ENCODE measurements around the gene FXYD7. TPM values are rescaled to one million over a fixed set of nuclear protein-coding genes. Genes with fewer than 3 reads are reported as not detected.

Gene FXYD7
- total RNA-seq, 2 donors from 2014 or later, result 1.1 TPM; not detected in 1

GRCh38 chr19:35162471-35163326 lies 19.6 kb downstream of the FXYD7 start:
- H3K4me3 Mint-ChIP-seq, result no peak overlapping the region
- 85 to 90% methylated on average over 4 to 5 of the region's 6 CpGs for WGBS, 2 experiments (ENCODE audit: insufficient coverage in 1 of 2, insufficient read length in 1 of 2)
- peaks cover 63% of the 10 kb centered on the region for H3K36me3 Mint-ChIP-seq (ENCODE audit: low read depth)
- Histone ChIP-seq H3K9ac (ENCODE audit: extremely low read depth, low read length, poor library complexity, severe bottlenecking) (no peak overlapping the region), H3K27ac (ENCODE audit: low read depth, low read length) (no peak overlapping the region), H3K4me3 (ENCODE audit: low read length) (no peak overlapping the region), H3K9me3 (ENCODE audit: control insufficient read depth, low read length) (peaks cover 27% of the 10 kb centered on the region), H3K27me3 (ENCODE audit: control insufficient read depth, insufficient read depth, low read length, poor library complexity, severe bottlenecking) (no peaks in the 10 kb centered on the region), H3K36me3 (ENCODE audit: control insufficient read depth, insufficient read depth, low read length) (no peaks in the 10 kb centered on the region), H3K4me1 (ENCODE audit: control insufficient read depth, insufficient read depth, low read length) (no peaks in the 10 kb centered on the region)
- TF ChIP-seq, protein P1, sequence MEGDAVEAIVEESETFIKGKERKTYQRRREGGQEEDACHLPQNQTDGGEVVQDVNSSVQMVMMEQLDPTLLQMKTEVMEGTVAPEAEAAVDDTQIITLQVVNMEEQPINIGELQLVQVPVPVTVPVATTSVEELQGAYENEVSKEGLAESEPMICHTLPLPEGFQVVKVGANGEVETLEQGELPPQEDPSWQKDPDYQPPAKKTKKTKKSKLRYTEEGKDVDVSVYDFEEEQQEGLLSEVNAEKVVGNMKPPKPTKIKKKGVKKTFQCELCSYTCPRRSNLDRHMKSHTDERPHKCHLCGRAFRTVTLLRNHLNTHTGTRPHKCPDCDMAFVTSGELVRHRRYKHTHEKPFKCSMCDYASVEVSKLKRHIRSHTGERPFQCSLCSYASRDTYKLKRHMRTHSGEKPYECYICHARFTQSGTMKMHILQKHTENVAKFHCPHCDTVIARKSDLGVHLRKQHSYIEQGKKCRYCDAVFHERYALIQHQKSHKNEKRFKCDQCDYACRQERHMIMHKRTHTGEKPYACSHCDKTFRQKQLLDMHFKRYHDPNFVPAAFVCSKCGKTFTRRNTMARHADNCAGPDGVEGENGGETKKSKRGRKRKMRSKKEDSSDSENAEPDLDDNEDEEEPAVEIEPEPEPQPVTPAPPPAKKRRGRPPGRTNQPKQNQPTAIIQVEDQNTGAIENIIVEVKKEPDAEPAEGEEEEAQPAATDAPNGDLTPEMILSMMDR (conservative IDR thresholded peaks at IDR 0.05), result no peak
- no peak overlapping the region for H3K27ac Mint-ChIP-seq
- H3K4me1 Mint-ChIP-seq, result no peaks in the 10 kb centered on the region
- peaks cover 23% of the 10 kb centered on the region for H3K9me3 Mint-ChIP-seq
- H3K27me3 Mint-ChIP-seq (ENCODE audit: insufficient read depth), result no peaks in the 10 kb centered on the region
- no peak for DNase-seq

- H3K36me3 ChIP-seq (ENCODE audit: control insufficient read depth, insufficient read depth, low read length), result no peaks in the 10 kb centered on the region
- WGBS, 2 experiments (ENCODE audit: insufficient coverage in 1 of 2, insufficient read length in 1 of 2), result 98 to 100% methylated on average over 1 to 2 of the region's 2 CpGs
- H3K36me3 Mint-ChIP-seq (ENCODE audit: low read depth), result peaks cover 55% of the 10 kb centered on the region
Measured at GRCh38 chr19:35164418-35164817, 21.4 kb downstream of the FXYD7 start.

DNA sequence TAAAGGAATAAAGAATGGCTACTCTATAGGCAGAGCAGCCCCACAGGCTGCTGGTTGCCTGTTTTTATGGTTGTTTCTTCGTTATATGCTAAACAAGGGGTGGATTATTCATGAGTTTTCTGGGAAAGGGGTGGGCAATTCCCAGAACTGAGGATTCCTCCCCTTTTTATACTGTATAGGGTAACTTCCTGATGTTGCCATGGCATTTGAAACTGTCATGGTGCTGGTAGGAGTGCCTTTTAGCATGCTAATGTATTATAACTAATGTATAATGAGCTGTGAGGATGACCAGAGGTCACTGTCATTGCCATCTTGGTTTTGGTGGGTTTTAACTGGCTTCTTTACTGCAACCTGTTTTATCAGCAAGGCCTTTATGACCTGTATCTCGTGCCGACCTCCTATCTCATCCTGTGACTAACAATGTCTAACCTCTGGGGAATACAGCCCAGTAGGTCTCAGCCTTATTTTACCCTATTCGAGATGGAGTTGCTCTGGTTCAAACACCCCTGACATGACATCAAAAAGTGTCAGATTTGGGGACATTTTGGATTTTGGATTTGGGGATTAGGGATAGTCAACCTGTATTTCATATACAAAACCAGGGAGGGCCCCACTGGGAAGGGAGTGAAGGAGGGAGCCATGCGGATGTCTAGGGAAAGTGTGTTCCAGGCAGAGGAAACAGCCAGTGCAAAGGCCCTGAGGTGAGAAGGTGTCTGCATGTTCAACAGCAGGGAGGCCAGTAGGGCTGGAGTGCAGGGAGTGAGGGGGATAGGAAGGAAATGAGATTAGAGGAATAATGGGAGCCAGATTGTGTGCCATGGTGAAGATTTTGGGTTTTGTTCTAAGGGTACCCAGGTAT lies 22.4 kb downstream of the FXYD7 start:
- Histone ChIP-seq H3K27ac (ENCODE audit: low read depth, low read length) (no peak overlapping the region), H3K4me1 (ENCODE audit: control insufficient read depth, insufficient read depth, low read length) (no peaks in the 10 kb centered on the region), H3K9ac (ENCODE audit: extremely low read depth, low read length, poor library complexity, severe bottlenecking) (no peak overlapping the region), H3K36me3 (ENCODE audit: control insufficient read depth, insufficient read depth, low read length) (no peaks in the 10 kb centered on the region), H3K9me3 (ENCODE audit: control insufficient read depth, low read length) (peaks cover 27% of the 10 kb centered on the region), H3K27me3 (ENCODE audit: control insufficient read depth, insufficient read depth, low read length, poor library complexity, severe bottlenecking) (no peaks in the 10 kb centered on the region), H3K4me3 (ENCODE audit: low read length) (no peak overlapping the region)
- WGBS, 2 experiments (ENCODE audit: insufficient coverage in 1 of 2, insufficient read length in 1 of 2), result 75 to 98% methylated on average over 4 to 5 of the region's 5 CpGs
- Mint-ChIP-seq H3K9me3 (peaks cover 23% of the 10 kb centered on the region), H3K27ac (no peak overlapping the region), H3K4me3 (no peak overlapping the region), H3K27me3 (ENCODE audit: insufficient read depth) (no peaks in the 10 kb centered on the region), H3K4me1 (no peaks in the 10 kb centered on the region), H3K36me3 (ENCODE audit: low read depth) (peaks cover 53% of the 10 kb centered on the region)
- TF ChIP-seq, protein P1 (conservative IDR thresholded peaks at IDR 0.05), result no peak
- DNase-seq, result no peak

More at GRCh38 chr19:35164418-35164817, 21.4 kb downstream of the FXYD7 start:
- Histone ChIP-seq H3K9me3 (ENCODE audit: control insufficient read depth, low read length) (peaks cover 27% of the 10 kb centered on the region), H3K27me3 (ENCODE audit: control insufficient read depth, insufficient read depth, low read length, poor library complexity, severe bottlenecking) (no peaks in the 10 kb centered on the region), H3K4me3 (ENCODE audit: low read length) (no peak overlapping the region), H3K9ac (ENCODE audit: extremely low read depth, low read length, poor library complexity, severe bottlenecking) (no peak overlapping the region), H3K4me1 (ENCODE audit: control insufficient read depth, insufficient read depth, low read length) (no peaks in the 10 kb centered on the region), H3K27ac (ENCODE audit: low read depth, low read length) (no peak overlapping the region)
- Mint-ChIP-seq H3K27ac (no peak overlapping the region), H3K9me3 (peaks cover 23% of the 10 kb centered on the region), H3K4me3 (no peak overlapping the region), H3K27me3 (ENCODE audit: insufficient read depth) (no peaks in the 10 kb centered on the region), H3K4me1 (no peaks in the 10 kb centered on the region)
- TF ChIP-seq, protein P1 (conservative IDR thresholded peaks at IDR 0.05), result no peak
- no peak for DNase-seq

Measured in endodermal cell (in vitro differentiated cells).